Measurements from ENCODE around the gene NFKB2.

The NFKB2 gene

DNA sequence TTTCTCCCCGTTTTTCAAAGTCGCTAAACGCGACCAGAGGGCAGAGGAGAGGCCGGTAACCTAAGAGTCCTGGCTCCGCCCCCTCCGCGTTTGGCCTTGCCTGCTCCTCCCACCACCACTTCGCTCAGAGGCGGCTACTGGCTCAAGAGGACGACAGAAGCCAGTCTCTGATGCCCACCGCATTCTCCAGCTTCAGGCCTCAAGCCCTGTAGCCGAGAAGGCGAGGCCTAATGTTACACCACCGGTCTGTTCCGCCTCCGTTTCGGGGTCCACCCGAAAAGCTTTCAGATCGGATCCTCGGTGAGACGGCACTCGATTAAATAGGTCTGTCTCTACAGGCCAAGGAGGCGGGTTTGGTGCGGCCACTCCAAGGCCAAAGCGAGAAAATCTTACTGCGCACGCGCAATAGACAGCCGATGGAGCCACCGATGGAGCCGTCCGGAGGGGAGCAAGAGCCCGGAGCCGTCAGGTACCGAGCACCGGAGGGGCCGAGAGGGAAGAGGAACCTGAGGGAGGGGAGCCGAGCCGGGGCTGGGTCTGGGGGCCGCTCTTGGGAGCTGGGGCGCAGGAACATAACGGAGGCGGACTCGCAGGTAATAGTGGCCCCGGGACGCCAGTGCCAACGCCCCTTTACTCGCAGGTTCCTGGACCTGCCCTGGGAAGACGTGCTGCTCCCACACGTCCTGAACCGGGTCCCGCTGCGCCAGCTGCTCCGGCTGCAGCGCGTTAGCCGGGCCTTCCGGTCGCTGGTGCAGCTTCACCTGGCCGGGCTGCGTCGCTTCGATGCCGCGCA is 25.4 kb downstream of the NFKB2 start, which contains the start of gene FBXL15:
FBXL15 (plus strand) TSS at position 123 of the 793 bp plus-strand sequence; CDS start at position 417, 294 bp downstream.
- in situ Hi-C loops (cut with MboI; ENCODE audit: low sequenced_read_pairs) = no loop called here

DNA sequence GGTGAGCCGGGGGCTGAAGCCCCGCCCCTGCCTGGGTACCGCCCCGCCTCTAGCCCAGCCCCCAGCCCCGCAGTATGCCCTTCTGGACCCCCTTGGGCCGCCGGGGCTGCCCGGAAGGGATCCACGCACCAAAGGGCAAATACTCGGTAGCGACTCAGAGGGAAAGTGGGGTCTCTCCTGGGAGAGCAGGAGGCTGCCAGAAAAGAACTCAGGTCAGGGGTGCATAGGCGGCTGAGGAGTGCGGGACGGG is 25.9 kb downstream of the NFKB2 start:
- in situ Hi-C loops (cut with MboI; ENCODE audit: low sequenced_read_pairs) = no loop called here

DNA sequence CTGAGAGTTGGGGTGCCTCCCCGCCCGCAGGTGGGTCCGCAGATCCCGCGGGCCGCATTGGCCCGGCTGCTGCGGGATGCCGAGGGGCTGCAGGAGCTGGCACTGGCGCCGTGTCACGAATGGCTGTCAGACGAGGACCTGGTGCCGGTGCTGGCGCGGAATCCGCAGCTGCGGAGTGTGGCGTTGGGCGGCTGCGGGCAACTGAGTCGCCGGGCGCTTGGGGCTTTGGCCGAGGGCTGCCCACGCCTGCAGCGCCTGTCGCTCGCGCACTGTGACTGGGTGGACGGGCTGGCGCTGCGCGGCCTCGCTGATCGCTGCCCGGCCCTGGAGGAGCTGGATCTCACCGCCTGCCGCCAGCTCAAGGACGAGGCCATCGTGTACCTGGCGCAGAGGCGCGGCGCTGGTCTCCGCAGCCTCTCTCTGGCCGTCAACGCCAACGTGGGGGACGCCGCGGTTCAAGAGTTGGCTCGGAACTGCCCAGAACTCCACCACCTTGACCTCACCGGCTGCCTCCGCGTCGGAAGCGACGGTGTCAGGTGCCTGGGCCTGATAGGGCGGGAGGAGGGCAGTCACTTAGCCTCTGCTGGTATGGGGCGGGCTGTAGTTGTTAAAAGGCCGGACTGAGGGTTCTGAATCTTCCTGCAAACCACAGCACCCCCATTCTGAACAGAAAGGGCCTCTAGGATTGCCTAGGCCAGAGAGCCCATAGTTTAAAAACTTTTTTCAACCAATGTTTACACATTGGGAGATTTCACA is 26.4 kb downstream of the NFKB2 start:
- in situ Hi-C loops (cut with MboI; ENCODE audit: low sequenced_read_pairs) = no loop called here

DNA sequence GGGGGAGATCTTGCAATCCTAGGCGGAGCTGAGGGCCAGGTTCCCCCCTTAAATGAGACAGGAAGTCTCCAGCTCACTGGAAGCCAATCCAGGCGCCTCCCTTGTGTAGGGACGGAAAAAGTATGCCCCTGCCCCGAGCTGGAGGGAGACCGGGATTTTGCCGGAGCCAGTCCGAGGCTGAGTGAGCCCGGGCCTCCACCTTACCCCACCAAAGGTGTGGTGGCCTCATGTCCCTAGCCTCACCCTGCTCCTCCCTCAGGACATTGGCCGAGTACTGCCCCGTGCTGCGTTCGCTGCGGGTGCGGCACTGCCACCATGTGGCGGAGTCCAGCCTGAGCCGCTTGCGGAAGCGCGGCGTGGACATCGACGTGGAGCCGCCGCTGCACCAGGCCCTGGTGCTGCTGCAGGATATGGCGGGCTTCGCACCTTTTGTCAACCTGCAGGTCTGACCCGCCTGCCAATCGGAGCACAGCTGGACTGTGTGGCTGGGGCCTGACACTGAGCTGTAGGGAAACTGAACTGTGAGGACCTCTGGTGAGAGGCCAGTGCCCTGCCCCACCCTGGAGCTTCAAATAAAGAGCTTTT is 27.1 kb downstream of the NFKB2 start:
- in situ Hi-C loops (cut with MboI; ENCODE audit: low sequenced_read_pairs) = no loop called here

DNA sequence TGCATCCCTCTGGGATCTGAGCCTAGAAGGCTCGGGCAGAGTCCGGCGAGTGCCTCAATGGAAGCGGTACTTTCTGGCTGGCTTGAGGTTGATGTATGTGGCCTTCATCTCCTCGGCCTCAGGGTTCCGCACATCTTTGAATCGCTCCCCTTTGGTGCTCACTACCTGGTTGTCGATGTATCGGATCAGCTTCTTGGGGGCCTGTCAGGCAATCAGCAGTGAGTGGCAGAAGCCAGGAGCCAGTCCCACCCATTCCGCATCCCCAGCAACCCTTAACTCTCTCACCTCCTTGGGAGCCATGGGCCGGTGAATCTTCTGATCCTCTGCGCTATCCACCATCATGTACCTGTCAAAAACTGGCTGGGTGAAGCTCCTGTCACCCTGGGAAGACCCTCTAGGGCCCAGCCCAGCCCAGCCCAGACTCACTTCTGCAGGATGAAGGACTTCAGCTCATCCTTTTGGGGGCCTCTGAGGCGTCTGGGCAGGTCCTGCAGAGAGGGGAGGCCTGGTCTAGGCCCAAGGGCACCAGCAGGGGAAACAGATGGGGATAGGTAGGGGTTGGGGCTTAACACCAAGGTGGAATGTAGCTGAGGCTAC is 28.0 kb downstream of the NFKB2 start:
- in situ Hi-C loops (cut with MboI; ENCODE audit: low sequenced_read_pairs) = no loop called here

DNA sequence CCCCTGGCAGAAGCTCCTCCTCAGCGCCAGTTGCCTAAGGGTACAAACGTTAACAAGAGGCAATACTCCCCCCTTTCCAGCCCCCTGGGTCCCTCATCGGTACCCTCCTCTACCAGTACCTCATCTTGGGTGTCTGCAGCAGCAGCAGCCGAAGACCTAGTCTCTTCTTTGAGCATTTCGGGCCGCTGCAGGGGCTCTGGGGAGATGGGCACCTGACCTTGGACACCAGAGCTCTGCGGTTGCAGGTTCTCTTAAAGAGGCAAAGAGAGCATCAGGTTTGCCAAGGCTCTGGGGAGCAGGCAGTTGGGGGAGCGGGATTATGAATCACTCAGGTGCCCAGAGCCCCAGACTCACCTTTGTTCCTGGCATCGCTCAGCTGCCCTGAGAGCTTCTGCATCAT is 28.6 kb downstream of the NFKB2 start:
- in situ Hi-C loops (cut with MboI; ENCODE audit: low sequenced_read_pairs) = no loop called here

DNA sequence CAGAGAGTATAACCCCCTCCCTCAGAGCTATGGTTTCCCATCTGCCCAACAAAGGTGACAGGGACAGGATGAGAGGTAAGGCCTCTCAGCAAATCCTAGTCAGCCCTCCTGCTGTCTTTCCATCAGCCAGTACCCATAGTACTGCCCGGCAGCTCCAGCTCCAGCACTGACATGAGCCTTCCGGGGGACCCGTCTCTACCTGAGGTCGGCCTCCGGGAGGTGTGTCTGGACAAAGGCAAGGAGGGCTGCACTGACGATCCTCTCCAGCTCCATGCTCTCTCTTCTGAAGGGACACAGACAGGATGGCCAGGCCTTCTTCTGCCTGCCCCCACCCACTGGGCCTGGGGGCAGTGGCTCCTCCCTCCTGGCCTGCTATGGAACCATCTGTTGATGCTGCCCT is 29.4 kb downstream of the NFKB2 start:
- in situ Hi-C loops (cut with MboI; ENCODE audit: low sequenced_read_pairs) = no loop called here

DNA sequence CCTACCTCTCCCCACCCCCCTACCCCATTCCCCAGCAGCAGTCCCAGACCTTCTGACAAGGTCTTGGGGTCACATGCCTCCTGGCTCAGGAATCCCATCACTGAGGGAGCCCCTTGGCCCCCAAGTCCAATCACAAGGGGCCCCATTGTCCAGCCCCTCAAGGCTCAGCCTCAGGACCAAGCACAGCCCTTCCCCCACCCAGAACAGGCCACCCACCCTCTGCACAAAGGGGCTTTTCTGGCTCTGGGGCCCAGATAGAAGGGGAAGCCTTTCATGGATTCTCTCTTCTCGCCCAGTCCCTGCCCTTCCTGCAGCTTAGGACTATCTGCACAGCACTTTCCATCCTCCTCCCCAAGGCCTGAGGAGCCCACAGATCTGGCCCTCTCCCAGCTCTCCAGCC is 29.9 kb downstream of the NFKB2 start:
- in situ Hi-C loops (cut with MboI; ENCODE audit: low sequenced_read_pairs) = no loop called here

DNA sequence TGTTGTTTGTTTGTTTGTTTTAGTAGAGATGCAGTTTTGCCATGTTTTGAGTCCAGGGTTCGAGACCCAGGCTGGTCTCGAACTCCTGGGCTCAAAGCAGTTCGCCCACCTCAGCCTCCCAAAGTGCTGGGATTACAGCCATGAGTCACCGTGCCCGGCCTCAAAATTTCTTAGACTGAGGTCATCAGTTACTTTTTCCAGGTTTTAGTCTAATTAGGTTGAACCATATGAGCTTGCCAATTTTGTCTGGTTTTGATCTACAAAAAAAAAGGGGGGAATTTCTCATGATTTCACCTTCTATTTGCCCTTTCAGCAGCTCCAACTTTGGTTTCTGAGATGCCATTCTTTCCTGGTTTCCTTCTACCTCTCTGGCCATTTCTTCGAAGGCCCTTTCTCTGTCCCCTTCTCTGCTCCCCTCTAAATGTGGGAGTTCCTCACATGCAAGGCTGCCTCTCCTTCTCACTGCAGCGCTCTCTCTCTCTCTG is 31.3 kb downstream of the NFKB2 start:
- in situ Hi-C loops (cut with MboI; ENCODE audit: low sequenced_read_pairs) = no loop called here

DNA sequence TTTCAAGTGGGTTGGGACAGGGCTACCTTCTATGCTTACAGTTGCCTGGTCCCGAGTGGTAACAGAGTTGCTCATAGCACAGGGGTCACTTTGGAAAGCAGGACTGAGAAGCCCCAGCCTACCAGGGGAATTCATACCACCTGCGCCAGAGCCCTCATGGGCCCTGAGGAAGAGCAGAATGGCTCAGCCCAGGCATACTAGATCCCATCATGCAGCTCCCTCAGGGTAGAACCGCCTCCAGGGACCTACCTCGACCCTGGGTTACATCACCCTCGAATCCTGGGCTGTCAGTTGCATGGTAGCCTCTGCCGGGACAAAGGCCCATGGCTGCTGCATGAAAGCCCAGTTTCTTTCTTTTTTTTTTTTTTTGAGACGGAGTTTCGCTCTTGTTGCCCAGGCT is 34.0 kb downstream of the NFKB2 start:
- in situ Hi-C loops (cut with MboI; ENCODE audit: low sequenced_read_pairs) = no loop called here

DNA sequence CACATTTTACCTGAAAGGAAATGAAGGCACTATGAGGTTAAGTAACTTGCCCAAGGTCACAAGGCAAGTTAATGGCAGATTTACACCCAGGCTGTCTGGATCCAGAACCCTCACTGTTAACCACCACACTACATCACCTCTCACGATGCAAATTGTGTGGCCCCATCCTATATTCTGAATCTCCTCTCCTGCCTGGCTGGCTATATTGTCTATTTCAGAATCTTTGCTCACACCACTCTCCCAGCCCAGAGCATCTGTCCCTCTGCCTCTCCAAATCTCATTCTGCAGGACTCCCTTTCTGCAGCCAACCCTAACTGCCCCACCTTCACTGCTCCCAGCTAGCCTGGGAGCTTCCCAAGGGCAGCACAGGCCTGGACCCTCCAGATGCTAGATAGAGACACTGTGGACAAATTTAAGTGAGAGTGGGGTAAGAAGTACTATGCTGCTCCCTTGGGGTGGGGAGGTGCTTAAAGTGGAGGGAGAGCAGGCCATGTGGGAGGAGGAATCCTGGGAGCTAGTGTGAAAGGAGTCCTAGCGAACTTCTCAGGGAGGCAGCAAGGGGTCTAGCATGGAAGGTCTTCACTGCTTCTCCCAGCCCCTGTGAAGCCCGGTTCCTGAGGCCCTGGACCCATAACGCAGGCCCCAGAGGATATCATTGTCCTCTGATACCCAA is 36.1 kb downstream of the NFKB2 start:
- in situ Hi-C loops (cut with MboI; ENCODE audit: low sequenced_read_pairs) = no loop called here

DNA sequence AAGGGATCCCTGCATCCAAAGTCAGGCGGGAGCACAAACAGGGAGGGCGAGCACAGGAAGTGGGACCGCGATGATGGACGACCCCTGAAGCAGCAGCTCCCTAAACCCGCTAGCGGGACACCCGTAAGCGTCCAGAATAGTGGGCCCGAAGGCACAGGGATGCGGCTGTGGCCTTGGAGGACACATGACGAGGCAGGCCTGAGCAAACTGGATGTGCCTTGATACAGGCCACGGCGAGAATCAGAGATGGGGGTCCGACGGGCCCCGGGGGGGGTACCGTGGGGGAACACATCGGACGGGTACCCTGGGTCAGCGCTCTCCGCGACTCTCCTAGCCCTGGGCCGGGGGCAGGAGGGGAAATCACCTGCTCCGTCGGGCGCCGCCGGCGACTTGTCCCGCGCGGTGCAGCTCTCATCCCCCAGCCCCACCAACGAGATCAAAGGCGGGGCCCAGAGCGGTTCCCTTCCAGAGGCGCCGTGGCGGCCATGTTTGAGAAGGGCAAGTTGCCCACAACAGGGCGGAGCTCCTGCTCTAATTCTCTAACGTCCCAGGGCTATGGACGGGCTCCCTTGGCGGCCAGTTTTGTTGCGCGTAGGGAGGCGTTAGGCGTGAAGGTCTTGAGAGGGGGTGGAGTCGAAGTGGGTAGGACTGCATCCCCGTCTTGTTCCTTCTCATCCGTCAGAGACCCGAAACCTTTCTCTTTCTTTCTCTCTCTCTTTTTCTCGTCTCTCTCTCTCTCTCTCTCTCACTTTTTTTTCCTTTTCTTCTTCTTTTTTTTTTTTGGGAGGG is 36.9 kb downstream of the NFKB2 start, which contains the start of gene CUEDC2:
CUEDC2 (minus strand) TSS at position 413 of the 789 bp plus-strand sequence. CDS start 7,386 bp downstream, outside the sequence.
- in situ Hi-C loops (cut with MboI; ENCODE audit: low sequenced_read_pairs) = no loop called here

DNA sequence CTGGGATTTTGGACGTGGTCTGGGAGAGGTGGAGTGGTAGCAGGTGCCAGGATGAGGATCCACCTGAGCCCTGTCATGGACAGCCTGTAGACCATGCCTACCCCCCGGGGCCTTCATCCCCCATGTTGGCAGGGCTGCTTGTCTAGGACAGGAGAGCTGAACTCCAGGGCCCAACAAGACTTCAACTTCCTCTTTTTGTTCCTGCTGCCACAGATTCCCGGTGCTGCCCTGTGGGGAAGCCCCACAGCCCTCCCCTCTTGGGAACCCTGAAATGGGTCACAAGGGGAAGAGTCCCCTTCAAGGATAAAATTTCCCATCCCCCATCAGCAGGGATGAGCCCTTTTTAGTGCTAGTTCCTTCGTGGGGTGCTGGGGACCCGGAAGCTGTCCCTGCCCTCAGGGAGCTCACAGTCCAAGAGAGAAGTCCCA is 38.1 kb downstream of the NFKB2 start:
- in situ Hi-C loops (cut with MboI; ENCODE audit: low sequenced_read_pairs) = no loop called here

DNA sequence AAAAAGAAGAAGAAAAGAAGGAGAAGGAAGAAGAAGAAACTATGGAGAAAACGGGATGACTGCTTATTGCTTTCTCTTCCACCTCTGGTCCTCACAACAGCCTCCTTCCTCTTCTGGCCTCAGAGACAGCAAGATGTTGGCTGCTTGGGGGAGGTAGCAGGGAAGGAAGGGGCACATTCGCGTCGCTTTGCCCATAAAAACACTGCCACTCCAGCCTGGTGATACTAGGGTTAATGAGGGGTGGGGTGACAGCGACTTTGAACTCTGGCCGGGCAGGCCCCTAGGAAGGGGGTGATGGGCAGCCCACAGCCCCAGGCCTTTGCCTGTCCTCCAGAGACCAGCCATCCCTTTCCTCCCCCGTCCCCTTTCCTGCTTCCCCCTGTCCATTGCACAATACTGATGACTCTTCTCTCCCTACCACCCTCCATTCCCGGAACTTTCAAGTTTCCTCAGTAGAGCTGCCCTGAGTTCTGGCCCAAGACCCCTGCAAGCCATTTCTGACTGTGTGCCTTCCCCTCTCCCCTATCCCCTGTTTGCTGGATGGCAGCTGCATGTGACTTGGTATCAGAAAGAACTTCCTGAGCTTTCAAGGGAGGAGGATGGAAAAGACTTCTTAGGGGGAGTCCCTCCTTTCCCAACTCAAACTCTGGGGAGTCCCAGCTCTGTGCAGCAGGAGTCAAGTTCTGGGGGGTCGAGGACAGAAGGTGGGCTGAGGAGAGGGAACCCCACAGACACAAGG is 39.1 kb downstream of the NFKB2 start:
- in situ Hi-C loops (cut with MboI; ENCODE audit: low sequenced_read_pairs) = no loop called here

DNA sequence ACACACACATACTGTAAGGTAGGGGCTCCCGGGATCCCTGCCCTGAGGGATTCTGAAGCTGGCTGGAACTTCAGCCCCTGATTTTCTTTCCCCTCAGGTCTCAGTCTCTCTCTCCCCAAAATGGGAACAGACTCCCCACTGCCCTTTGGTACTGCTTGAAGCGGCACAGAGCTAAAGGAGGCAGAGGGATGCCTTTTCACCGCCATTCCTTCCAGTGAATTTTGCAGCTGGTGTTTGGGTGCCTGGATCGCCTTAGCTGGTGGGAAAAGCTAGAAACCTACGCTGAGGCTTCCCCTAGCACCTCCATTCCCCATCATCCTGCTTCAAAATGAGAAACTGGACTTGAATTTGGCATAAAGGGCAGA is 39.6 kb downstream of the NFKB2 start:
- in situ Hi-C loops (cut with MboI; ENCODE audit: low sequenced_read_pairs) = no loop called here

DNA sequence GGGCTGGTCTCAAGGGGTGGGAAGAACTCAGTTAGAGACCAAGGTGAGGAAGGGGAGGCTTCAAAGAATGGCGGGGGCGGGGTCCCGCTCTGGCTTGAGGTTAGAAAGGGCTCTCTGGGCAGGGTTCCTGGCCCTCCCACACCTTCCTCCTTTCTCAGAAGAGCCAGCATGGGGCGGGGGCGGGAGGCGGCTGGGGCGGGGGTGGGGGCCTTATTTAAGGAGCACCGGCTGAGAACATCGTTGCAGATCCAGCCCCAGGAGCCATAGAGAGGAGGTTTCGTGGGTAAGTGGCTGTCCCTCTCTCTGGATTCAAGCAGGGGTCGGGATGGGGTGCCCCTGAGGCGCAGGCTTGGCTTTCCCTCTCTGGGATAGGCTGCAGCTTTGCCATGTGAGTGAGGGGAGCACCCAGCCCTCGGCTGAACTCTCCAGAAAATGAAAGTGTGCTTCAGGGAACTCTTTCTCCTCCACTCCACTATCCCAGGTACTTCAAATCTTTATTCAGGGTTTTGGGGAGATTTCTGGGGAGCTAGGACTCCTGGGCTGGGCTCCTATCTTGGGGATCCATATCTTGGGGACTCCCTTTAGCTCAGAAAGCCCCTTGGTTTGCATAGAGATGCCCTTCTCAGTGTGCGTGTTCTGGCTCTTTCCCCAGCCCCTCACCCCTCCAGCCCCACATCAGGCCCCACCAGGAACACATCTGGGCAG is 40.2 kb downstream of the NFKB2 start:
- in situ Hi-C loops (cut with MboI; ENCODE audit: low sequenced_read_pairs) = no loop called here

DNA sequence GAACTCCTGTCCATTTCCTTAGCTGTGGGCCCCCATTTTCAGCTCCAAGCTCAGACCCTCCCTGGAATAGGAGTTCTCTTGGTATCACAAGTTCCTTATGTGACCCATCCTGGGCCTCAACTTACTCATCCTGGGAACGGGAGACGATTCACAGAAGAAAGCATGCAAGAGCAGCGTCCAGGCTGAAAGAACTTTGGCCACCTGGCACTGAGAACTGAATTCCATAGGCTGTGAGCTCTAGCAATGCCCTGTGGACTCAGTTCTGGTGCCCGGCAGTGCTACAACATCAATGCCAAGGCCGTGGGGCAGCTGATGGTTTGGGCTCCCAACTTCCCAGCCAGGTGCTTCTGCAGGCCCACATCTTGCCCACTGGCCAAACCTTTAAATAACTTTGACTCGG is 40.8 kb downstream of the NFKB2 start:
- in situ Hi-C loops (cut with MboI; ENCODE audit: low sequenced_read_pairs) = no loop called here

DNA sequence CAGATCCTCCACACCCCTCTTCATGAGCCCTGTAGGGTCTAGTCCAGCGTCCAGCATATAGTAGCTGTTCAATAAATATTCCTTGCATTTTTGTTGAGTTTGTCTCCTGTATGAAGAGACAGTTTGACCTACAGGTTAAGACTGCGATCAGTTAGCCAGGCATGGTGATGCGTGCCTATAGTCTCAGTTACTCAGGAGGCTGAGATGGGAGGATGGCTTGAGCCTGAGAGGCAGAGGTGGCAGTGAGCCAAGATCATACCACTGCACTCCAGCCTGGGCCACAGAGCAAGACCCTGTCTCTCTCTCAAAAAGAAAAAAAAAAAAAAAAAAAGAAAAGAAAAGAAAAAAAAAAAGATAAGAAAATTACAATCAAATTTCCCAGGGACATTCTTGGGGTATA is 42.0 kb downstream of the NFKB2 start:
- in situ Hi-C loops (cut with MboI; ENCODE audit: low sequenced_read_pairs) = no loop called here

DNA sequence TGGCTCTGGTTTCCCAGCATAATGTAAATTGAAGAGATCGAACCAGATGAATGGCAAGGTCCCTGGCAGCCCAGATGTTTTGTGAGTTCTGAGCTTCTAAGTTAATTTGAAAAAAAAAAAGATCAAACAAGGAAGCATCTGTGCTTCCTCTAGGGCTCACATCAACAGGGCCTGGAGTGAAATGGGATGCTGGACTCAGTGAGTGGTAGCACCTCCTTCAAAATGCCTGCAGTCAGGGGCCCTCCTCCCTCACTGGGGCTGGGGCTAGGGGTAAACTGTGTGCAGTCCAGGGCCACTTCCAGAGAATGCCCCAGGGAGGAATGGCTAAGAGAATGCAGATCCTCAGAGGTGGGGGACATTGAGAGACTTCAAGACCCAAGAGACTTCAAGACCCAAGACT is 42.9 kb downstream of the NFKB2 start:
- in situ Hi-C loops (cut with MboI; ENCODE audit: low sequenced_read_pairs) = no loop called here
